ENCODE measurements around the gene NTM.

- TF ChIP-seq POLR2A (IDR thresholded peaks at IDR 0.05; ENCODE audit: low read depth, low read length) (no peak), POLR2AphosphoS5 (IDR thresholded peaks at IDR 0.05; ENCODE audit: low read depth, low read length) (no peak), TAF1 (IDR thresholded peaks at IDR 0.05; ENCODE audit: low read depth, low read length) (no peak), SPI1 (IDR thresholded peaks at IDR 0.05; ENCODE audit: low read depth, low read length) (no peak), POU2F2 (IDR thresholded peaks at IDR 0.05; ENCODE audit: low read depth, low read length) (no peak), PAX5 (IDR thresholded peaks at IDR 0.05; ENCODE audit: insufficient read depth, low read length, severe bottlenecking) (no peak)
Measured at GRCh38 chr11:131923309-131923708, 552.9 kb downstream of the NTM start.

Measured in GM12891 (cell line).